ENCODE results near the gene LYZL6.

LYZL6 gene

GRCh38 chr17:35893751-35894150 lies 49.8 kb downstream of the LYZL6 start:
- Histone ChIP-seq H3K27ac (replicated peaks) (no peak overlapping the region), H3K27me3 (ENCODE audit: insufficient read depth, poor library complexity, severe bottlenecking) (no peaks in the 10 kb centered on the region), H3K4me3 (replicated peaks; ENCODE audit: insufficient read depth, low read length) (no peak overlapping the region)
- no peak for DNase-seq (ENCODE audit: low read depth in 1 of 2, low spot score in 1 of 2)
- no peak for TF ChIP-seq SPI1 (IDR thresholded peaks at IDR 0.05; ENCODE audit: borderline replicate concordance, low read depth)
- TF ChIP-seq CTCF (IDR thresholded peaks at IDR 0.05; ENCODE audit: insufficient read depth, low read length): no peak
- TF ChIP-seq REST (IDR thresholded peaks at IDR 0.05; ENCODE audit: insufficient replicate concordance, low read depth): no peak
- no peak for TF ChIP-seq GABPA (IDR thresholded peaks at IDR 0.05; ENCODE audit: low read depth)
- TF ChIP-seq POLR2AphosphoS5 (IDR thresholded peaks at IDR 0.05; ENCODE audit: low read depth): no peak

GRCh38 chr17:35892091-35893035 lies 51.1 kb downstream of the LYZL6 start:
- no peak for TF ChIP-seq POLR2AphosphoS5 (IDR thresholded peaks at IDR 0.05; ENCODE audit: low read depth)
- no peak for TF ChIP-seq REST (IDR thresholded peaks at IDR 0.05; ENCODE audit: insufficient replicate concordance, low read depth)
- TF ChIP-seq CTCF (IDR thresholded peaks at IDR 0.05; ENCODE audit: insufficient read depth, low read length): no peak
- TF ChIP-seq GABPA (IDR thresholded peaks at IDR 0.05; ENCODE audit: low read depth): no peak
- TF ChIP-seq SPI1 (IDR thresholded peaks at IDR 0.05; ENCODE audit: borderline replicate concordance, low read depth): no peak
- no peak overlapping the region for H3K4me3 ChIP-seq (replicated peaks; ENCODE audit: insufficient read depth, low read length)
- H3K27me3 ChIP-seq (ENCODE audit: insufficient read depth, poor library complexity, severe bottlenecking): no peaks in the 10 kb centered on the region
- peak; percentile 17 to 68 for DNase-seq (ENCODE audit: low read depth in 1 of 2, low spot score in 1 of 2)
- peak overlapping the region; percentile 36; the same call in 1 of the 2 replicates for H3K27ac ChIP-seq (replicated peaks)

GRCh38 chr17:35891269-35891668 lies 52.2 kb downstream of the LYZL6 start:
- DNase-seq (ENCODE audit: low read depth in 1 of 2, low spot score in 1 of 2): no peak

More at GRCh38 chr17:35891269-35891668, 52.2 kb downstream of the LYZL6 start:
- TF ChIP-seq GABPA (IDR thresholded peaks at IDR 0.05; ENCODE audit: low read depth) (no peak), POLR2AphosphoS5 (IDR thresholded peaks at IDR 0.05; ENCODE audit: low read depth) (no peak), CTCF (IDR thresholded peaks at IDR 0.05; ENCODE audit: insufficient read depth, low read length) (no peak), REST (IDR thresholded peaks at IDR 0.05; ENCODE audit: insufficient replicate concordance, low read depth) (no peak), SPI1 (IDR thresholded peaks at IDR 0.05; ENCODE audit: borderline replicate concordance, low read depth) (no peak)
- Histone ChIP-seq H3K4me3 (replicated peaks; ENCODE audit: insufficient read depth, low read length) (no peak overlapping the region), H3K27me3 (ENCODE audit: insufficient read depth, poor library complexity, severe bottlenecking) (no peaks in the 10 kb centered on the region), H3K27ac (replicated peaks) (no peak overlapping the region)
